ENCODE results near the gene EVX1.

EVX1 gene

GRCh38 chr7:27262121-27262520, 19.5 kb downstream of the EVX1 start:
- no peak overlapping the region for H3K4me3 ChIP-seq (ENCODE audit: low read depth, low read length)
- no peak for TF ChIP-seq CTCF (IDR thresholded peaks at IDR 0.05; ENCODE audit: low read depth, low read length)
- DNase-seq (ENCODE audit: low read depth, low spot score): no peak
- in situ Hi-C loops (cut with HindIII; ENCODE audit: low sequenced_read_pairs): no loop called here

- in situ Hi-C loops (cut with HindIII; ENCODE audit: low sequenced_read_pairs): no loop called here
Observed at GRCh38 chr7:27263781-27264180, 21.2 kb downstream of the EVX1 start.

GRCh38 chr7:27269455-27269854, 26.9 kb downstream of the EVX1 start:
- TF ChIP-seq CTCF (IDR thresholded peaks at IDR 0.05; ENCODE audit: low read depth, low read length): no peak
- in situ Hi-C loops (cut with HindIII; ENCODE audit: low sequenced_read_pairs): no loop called here
- no peak for DNase-seq (ENCODE audit: low read depth, low spot score)
- H3K4me3 ChIP-seq (ENCODE audit: low read depth, low read length): no peak overlapping the region

More at GRCh38 chr7:27263781-27264180, 21.2 kb downstream of the EVX1 start:
- no peak overlapping the region for H3K4me3 ChIP-seq (ENCODE audit: low read depth, low read length)
- no peak for TF ChIP-seq CTCF (IDR thresholded peaks at IDR 0.05; ENCODE audit: low read depth, low read length)
- DNase-seq (ENCODE audit: low read depth, low spot score): no peak

GRCh38 chr7:27271384-27271783, 28.8 kb downstream of the EVX1 start:
- in situ Hi-C loops (cut with HindIII; ENCODE audit: low sequenced_read_pairs): no loop called here
- no peak for DNase-seq (ENCODE audit: low read depth, low spot score)
- TF ChIP-seq CTCF (IDR thresholded peaks at IDR 0.05; ENCODE audit: low read depth, low read length): no peak
- no peak overlapping the region for H3K4me3 ChIP-seq (ENCODE audit: low read depth, low read length)

GRCh38 chr7:27277628-27278027, 35.0 kb downstream of the EVX1 start:
- in situ Hi-C loops (cut with HindIII; ENCODE audit: low sequenced_read_pairs): no loop called here
- DNase-seq (ENCODE audit: low read depth, low spot score): peak; percentile 1
- no peak overlapping the region for H3K4me3 ChIP-seq (ENCODE audit: low read depth, low read length)
- TF ChIP-seq CTCF (IDR thresholded peaks at IDR 0.05; ENCODE audit: low read depth, low read length): no peak

- no peak overlapping the region for H3K4me3 ChIP-seq (ENCODE audit: low read depth, low read length)
- no peak for TF ChIP-seq CTCF (IDR thresholded peaks at IDR 0.05; ENCODE audit: low read depth, low read length)
- DNase-seq (ENCODE audit: low read depth, low spot score): no peak
- in situ Hi-C loops (cut with HindIII; ENCODE audit: low sequenced_read_pairs): no loop called here
Observed at GRCh38 chr7:27283558-27283957, 41.0 kb downstream of the EVX1 start.

- no peak for DNase-seq (ENCODE audit: low read depth, low spot score)
- no peak overlapping the region for H3K4me3 ChIP-seq (ENCODE audit: low read depth, low read length)
- TF ChIP-seq CTCF (IDR thresholded peaks at IDR 0.05; ENCODE audit: low read depth, low read length): no peak
- in situ Hi-C loops (cut with HindIII; ENCODE audit: low sequenced_read_pairs): no loop called here
Observed at GRCh38 chr7:27295236-27295635, 52.6 kb downstream of the EVX1 start.

Measured in astrocyte of the spinal cord (primary cell).